ENCODE measurements around the gene MBNL2.
A peak's percentile ranks its signal among the peaks of the same experiment; 100 is the strongest.
"Not testable (repeated sequence)": the region's sequence is repeated elsewhere in the genome, so short reads cannot be mapped to it uniquely, and the experiment has no call there.

The MBNL2 gene

GRCh38 chr13:97221989-97222700 is at the start of gene MBNL2:
Gene MBNL2, plus strand, starts transcription at chr13:97222333. Its CDS starts 53,903 bp downstream, at chr13:97276236.
- DNase-seq (ENCODE audit: low read depth), result peak; percentile 79

- no peak for DNase-seq (ENCODE audit: low read depth)
Measured at GRCh38 chr13:97174638-97175037, 47.5 kb upstream of the MBNL2 start.

- no peak for DNase-seq (ENCODE audit: low read depth)
Measured at GRCh38 chr13:97175041-97175440, 47.1 kb upstream of the MBNL2 start.

GRCh38 chr13:97179501-97179900 is 42.6 kb upstream of the MBNL2 start:
- no peak for DNase-seq (ENCODE audit: low read depth)

GRCh38 chr13:97182111-97182890 is 39.8 kb upstream of the MBNL2 start:
- no peak for DNase-seq (ENCODE audit: low read depth)

GRCh38 chr13:97185291-97185690 is 36.8 kb upstream of the MBNL2 start:
- no peak for DNase-seq (ENCODE audit: low read depth)

GRCh38 chr13:97185751-97186150 is 36.4 kb upstream of the MBNL2 start:
- DNase-seq (ENCODE audit: low read depth), result no peak

- no peak for DNase-seq (ENCODE audit: low read depth)
Measured at GRCh38 chr13:97188207-97188606, 33.9 kb upstream of the MBNL2 start.

GRCh38 chr13:97189928-97190327 is 32.2 kb upstream of the MBNL2 start:
- DNase-seq (ENCODE audit: low read depth), result no peak

GRCh38 chr13:97191142-97191541 is 31.0 kb upstream of the MBNL2 start:
- no peak for DNase-seq (ENCODE audit: low read depth)

GRCh38 chr13:97191615-97192014 is 30.5 kb upstream of the MBNL2 start:
- DNase-seq (ENCODE audit: low read depth), result no peak

- DNase-seq (ENCODE audit: low read depth), result no peak
Measured at GRCh38 chr13:97192166-97192565, 30.0 kb upstream of the MBNL2 start.

- DNase-seq (ENCODE audit: low read depth), result no peak
Measured at GRCh38 chr13:97193577-97193976, 28.6 kb upstream of the MBNL2 start.

GRCh38 chr13:97194479-97194878 is 27.7 kb upstream of the MBNL2 start:
- no peak for DNase-seq (ENCODE audit: low read depth)

GRCh38 chr13:97196340-97196739 is 25.8 kb upstream of the MBNL2 start:
- no peak for DNase-seq (ENCODE audit: low read depth)

GRCh38 chr13:97198753-97199152 is 23.4 kb upstream of the MBNL2 start:
- DNase-seq (ENCODE audit: low read depth), result no peak

GRCh38 chr13:97199451-97199850 is 22.7 kb upstream of the MBNL2 start:
- no peak for DNase-seq (ENCODE audit: low read depth)

GRCh38 chr13:97200081-97200942 is 21.8 kb upstream of the MBNL2 start:
- DNase-seq (ENCODE audit: low read depth), result no peak

- DNase-seq (ENCODE audit: low read depth), result no peak
Measured at GRCh38 chr13:97202761-97203160, 19.4 kb upstream of the MBNL2 start.

GRCh38 chr13:97205465-97205864 is 16.7 kb upstream of the MBNL2 start:
- no peak for DNase-seq (ENCODE audit: low read depth)

- no peak for DNase-seq (ENCODE audit: low read depth)
Measured at GRCh38 chr13:97205982-97206381, 16.2 kb upstream of the MBNL2 start.

GRCh38 chr13:97207252-97207651 is 14.9 kb upstream of the MBNL2 start:
- not testable (repeated sequence) for DNase-seq (ENCODE audit: low read depth)

GRCh38 chr13:97211300-97211699 is 10.8 kb upstream of the MBNL2 start:
- no peak for DNase-seq (ENCODE audit: low read depth)
